NOMO-1 treated with dmso at 0.1 percent for 144 hours (cell line): ENCODE measurements around the gene PAPPA.

ENCODE experiments used
- DNase-seq: peaks from one replicate; lab custom pipeline; 2025; ENCODE audit not compliant: unreplicated experiment; lab: John Stamatoyannopoulos, UW

PAPPA gene

DNA sequence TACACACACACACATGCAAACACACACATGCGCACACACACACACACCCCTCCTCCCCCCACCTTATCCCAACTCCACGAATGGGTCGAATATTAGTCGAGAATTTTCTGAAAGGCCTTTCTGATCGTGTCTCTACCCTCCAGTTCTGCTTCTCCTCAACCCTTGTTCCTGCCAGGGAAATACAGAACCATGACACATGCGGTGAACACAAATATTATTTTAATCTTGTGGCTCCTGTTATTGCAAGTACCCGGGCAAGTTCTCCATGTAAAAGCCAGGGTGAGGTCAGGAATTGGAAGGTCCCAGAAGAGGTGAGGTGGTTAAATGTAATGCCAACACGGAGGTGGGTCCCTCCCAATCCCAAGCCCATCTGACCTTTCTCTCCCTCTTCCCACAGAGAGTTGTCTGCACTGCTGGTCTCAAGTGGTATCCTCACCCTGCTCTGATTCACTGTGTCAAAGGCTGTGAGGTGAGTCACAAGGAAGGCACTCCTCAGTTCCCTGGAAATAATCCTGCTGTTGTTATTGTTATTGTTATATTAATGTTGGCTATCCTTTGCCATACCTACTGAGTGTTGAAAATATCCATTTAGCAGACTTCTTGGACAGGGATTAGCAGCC is 223.7 kb downstream of the PAPPA start:
- no peak for DNase-seq

- no peak for DNase-seq
Observed at GRCh38 chr9:116378873-116379272, 225.3 kb downstream of the PAPPA start.

DNA sequence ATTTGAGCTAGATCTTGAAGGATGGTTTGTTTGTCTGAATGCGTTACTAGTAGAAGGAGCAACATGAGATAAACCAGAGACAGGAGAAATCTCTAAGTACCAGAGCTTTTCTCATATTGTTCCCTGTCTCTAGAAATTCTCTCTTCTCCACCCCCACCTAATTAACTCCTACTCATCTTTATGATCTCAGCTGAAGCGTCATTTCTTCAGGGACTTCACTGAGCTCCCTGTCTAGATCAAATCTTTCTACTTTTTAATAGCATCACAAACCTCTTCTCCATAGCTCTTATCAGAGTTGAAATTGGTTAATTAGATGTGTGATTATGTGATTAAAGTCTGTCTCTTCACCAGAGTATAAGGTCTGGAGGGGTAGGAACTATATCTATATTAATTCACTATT is 226.2 kb downstream of the PAPPA start:
- DNase-seq: no peak

DNA sequence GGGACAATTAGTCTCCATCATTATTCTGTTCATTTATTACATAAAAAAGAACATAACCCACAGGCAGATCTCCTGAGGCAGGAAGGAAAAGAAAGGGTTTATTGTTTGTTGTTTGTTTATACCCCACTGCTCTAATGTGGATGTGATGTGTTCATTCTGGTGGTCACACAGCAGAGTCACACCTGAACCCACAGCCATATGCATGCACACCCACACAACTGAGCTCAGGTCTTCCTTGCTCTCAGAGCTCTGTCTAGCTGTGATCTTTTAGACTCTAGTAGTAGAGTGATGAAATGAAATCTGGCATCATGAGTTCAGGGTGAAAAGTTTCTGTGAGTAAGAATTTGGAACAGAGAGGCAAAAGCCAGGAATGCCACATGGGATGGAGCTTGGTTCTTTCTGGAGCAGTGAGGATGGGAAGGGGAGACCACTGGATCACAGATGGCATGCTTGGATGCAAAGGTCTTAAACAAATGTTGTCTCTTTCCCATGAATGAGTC is 227.0 kb downstream of the PAPPA start:
- DNase-seq: no peak

DNA sequence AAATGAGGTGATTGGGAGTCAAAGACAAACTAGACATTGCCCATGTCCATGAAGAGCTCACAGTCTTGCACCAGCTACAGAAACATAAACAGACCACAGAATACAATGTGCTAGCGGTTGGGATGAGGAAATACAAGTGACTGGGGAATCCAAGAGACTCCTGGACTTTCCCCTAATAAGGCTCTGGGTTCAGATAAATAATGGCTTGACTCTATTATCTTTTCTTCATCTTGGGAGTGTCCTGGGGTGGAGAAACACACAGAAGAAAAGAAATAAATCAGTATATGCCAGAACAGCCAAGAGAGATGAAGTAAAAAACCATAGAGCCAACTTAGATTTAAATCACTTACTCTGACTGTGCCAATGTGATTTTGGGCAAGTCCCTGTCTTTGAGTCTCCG is 227.8 kb downstream of the PAPPA start:
- no peak for DNase-seq

GRCh38 chr9:116382053-116382452 is 228.5 kb downstream of the PAPPA start:
- DNase-seq: no peak

- DNase-seq: no peak
Observed at GRCh38 chr9:116383133-116383532, 229.5 kb downstream of the PAPPA start.

GRCh38 chr9:116383936-116384335 is 230.3 kb downstream of the PAPPA start:
- DNase-seq: no peak

GRCh38 chr9:116387934-116388698 is 234.5 kb downstream of the PAPPA start:
- DNase-seq: no peak

- no peak for DNase-seq
Observed at GRCh38 chr9:116389541-116390302, 236.1 kb downstream of the PAPPA start.

DNA sequence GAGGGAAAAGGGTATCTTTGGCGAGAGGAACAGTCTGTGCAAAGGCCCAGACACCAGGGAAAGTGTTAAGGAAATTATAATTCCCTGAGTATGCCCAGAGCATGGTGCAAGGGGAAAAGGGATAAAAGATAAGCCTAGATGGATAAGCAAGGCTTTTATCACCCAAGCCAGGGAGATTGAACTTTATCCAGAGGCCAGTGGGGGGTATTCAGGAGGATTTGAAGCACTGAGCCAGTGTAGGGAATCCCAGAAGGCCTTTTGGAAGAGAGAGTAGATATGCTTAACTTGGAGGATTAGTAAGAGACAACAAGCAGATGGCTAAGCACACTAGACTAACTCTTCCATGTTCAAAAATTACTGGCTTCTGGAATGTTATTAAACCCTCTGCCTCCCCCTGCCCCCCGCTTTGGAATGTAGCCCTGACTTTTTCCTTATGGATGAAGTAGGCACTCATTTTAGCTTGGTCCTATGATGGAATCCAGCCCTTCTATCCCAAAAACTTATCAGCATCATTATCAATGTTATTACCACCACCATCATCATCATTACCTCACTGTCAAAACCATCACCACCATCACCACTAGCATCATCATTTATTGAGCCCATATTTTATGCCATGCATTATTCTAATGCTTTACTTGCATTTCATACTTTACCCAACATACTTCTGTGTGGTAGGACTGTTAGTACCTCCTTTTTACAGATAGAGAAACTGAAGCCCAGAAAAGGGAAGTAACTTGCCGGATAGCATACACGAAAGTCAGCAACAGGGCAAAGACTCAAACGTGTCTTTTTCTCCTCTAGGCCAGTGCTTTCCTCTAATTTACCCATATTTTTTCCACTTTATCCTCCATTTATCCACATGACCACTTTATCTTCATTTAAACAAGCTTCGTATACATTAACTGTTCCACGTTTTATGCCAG is 237.0 kb downstream of the PAPPA start:
- no peak for DNase-seq

- no peak for DNase-seq
Observed at GRCh38 chr9:116391306-116391900, 237.8 kb downstream of the PAPPA start.

DNA sequence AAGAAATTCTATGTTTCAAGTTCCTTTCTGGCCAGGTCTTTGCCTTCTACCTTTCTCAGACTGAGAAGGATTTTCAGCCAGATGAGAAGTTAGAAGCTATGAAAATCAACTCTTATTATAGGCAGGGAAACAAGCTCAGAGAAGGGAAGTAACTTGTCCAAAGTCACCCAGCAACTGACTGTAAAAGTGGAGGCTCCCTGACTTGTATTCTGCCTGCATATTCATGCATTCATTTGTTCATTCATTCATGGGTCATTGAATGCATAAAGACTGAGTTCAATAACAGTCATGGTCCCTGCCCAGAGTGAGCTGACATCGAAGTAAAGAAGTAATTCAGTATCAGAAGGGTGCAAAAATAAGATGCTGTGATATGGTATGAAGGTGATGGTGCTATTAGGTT is 239.6 kb downstream of the PAPPA start:
- no peak for DNase-seq

DNA sequence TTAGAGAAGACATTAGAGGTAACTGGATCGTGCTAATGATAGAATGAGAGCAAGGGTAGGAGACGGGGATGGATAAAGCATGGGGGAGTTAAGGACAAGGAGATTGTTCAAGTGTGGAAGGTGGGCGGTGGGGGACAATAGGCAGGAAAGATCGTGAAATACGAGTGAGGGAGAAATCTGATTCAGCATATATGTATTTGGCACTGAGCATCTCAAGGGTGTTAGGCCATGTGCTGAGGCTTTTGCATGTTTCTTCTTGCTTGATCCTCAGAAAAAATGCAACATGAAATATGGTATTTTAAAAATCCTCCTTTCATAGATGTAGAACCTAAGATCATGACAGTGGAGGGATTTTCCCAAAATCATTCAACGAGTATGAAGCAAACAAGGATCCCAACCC is 240.5 kb downstream of the PAPPA start:
- DNase-seq: no peak

GRCh38 chr9:116394894-116395698 is 241.5 kb downstream of the PAPPA start:
- DNase-seq: no peak

GRCh38 chr9:116395699-116396037 is 242.1 kb downstream of the PAPPA start:
- DNase-seq: no peak

DNA sequence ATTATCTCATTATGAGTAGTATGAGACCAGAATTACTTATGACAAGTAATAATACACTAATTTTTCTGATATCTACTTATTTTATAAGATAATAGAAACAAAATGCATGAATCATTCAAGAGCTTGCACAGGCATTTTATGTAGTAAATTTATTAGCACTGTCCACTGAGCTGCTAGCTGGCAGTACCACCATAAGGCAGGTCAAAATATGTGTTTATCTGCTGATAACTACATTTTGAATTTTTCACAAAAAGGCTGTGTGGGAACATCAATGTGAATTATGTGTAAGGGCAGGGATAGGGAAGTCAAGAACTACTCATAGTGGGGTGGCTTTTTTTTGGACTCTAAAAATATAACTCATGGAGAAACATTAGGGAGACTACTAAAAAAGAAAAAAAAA is 249.6 kb downstream of the PAPPA start:
- no peak for DNase-seq

DNA sequence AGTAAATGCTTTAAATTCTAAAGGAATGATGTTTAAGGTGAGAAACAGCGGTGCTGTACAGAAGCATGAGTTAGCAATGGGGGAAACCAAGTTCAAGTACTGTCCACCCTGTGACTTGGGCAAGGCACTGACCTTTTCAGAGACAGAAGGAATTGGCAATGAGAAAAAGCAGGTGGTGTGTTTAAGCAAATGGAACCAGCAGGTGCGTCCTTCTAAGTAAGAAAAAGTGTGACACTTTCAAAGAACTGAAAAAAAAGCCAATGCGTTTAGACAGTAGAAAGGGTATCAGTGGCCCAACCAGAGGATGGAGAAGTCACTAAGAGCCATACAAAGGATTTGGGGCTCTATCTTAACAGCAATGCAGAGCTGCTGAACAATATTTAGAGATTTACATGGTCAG is 250.6 kb downstream of the PAPPA start:
- DNase-seq: no peak

DNA sequence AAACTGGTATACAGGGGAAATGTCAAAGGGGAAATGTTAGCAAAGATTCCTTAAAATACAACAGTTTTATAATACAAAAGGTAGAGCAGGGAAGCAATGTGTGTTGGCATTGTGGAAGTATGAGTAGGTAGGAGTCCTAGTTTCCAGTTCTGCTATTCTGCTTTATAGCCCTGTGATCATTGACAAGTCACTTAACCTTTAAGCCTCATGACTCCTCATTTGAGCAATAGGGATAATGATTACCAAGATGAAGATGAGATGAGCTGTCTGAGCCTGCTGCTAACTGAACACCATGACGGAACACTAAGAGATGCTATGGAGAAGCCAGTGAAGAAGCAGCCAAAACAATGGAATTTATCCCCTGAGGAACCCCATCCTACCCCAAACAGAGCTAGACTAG is 251.7 kb downstream of the PAPPA start:
- DNase-seq: no peak

- no peak for DNase-seq
Observed at GRCh38 chr9:116406469-116406868, 252.9 kb downstream of the PAPPA start.
